ENCODE measurements around the gene DNAJA2.
"Not testable (repeated sequence)": the region's sequence is repeated elsewhere in the genome, so short reads cannot be mapped to it uniquely, and the experiment has no call there.

Gene DNAJA2

DNA sequence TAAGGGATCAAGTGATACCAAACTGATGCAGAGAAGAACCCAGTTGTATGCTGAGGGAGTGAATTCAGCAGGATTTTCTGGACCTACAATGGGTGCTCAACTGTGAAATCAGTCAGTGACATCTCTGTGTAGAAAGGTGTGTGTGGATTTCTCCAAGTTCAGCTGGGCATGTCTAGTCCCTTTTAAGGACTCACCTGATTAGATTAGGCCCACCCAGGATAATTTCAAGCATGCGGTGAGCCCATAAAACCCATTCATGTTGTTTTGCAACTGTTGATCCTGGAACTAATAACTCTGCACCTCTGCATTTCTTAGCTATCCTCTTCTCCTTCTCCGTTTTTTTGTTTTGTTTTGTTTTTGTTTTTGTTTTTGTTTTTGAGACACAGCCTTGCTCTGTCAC, 35.1 kb upstream of the DNAJA2 start:
- TF ChIP-seq, protein P1, sequence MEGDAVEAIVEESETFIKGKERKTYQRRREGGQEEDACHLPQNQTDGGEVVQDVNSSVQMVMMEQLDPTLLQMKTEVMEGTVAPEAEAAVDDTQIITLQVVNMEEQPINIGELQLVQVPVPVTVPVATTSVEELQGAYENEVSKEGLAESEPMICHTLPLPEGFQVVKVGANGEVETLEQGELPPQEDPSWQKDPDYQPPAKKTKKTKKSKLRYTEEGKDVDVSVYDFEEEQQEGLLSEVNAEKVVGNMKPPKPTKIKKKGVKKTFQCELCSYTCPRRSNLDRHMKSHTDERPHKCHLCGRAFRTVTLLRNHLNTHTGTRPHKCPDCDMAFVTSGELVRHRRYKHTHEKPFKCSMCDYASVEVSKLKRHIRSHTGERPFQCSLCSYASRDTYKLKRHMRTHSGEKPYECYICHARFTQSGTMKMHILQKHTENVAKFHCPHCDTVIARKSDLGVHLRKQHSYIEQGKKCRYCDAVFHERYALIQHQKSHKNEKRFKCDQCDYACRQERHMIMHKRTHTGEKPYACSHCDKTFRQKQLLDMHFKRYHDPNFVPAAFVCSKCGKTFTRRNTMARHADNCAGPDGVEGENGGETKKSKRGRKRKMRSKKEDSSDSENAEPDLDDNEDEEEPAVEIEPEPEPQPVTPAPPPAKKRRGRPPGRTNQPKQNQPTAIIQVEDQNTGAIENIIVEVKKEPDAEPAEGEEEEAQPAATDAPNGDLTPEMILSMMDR (IDR thresholded peaks at IDR 0.05; ENCODE audit: low read depth, low read length): no peak

DNA sequence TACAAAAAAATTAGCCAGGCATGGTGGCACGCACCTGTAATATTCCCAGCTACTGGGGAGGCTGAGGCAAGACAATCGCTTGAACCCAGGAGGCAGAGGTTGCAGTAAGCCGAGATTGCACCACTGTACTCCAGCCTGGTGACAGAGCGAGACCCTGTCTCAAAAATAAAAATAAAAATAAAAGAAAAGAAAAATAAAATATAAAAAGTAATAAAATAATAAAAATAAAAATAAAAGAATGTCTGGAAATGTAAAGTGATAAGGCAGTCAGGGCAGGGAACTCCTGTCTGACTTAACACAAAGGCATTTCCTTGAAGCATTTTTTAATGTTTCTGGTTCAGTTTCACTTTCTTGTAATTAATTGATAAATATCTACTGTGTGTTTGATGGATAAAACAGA, 34.7 kb upstream of the DNAJA2 start:
- TF ChIP-seq, protein P1 (IDR thresholded peaks at IDR 0.05; ENCODE audit: low read depth, low read length): no peak
- no peak overlapping the region for H3K4me3 ChIP-seq (ENCODE audit: low read depth, low read length)

More for the DNA sequence above, 35.1 kb upstream of the DNAJA2 start:
- H3K4me3 ChIP-seq (ENCODE audit: low read depth, low read length): no peak overlapping the region

DNA sequence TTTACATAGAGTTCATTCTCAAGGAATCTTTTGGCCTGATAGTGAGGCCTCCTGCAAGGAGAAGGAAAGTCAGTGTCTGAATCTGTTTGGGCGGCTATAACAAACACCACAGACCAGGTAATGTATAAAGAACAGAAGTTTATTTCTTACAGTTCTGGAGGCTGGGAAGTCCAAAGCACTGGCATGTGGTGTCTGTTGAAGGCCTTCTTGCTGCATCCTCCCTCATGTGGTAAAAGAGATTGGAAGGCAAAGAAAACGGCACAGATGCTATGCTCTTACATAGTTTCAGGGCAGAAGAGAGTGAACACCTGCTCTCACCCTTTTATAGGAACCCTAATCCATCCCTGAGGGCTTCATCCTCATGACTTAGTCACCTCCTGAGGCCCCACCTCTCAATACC, 31.2 kb upstream of the DNAJA2 start:
- H3K4me3 ChIP-seq (ENCODE audit: low read depth, low read length): no peak overlapping the region
- TF ChIP-seq, protein P1 (IDR thresholded peaks at IDR 0.05; ENCODE audit: low read depth, low read length): no peak

DNA sequence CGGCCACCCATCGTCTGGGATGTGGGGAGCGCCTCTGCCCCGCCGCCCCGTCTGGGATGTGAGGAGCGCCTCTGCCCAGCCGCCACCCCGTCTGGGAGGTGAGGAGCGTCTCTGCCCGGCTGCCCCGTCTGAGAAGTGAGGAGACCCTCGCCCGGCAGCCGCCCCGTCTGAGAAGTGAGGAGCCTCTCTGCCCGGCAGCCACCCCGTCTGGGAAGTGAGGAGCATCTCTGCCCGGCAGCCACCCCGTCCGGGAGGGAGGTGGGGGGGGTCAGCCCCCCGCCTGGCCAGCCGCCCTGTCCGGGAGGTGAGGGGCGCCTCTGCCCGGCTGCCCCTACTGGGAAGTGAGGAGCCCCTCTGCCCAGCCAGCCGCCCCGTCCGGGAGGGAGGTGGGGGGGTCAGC, 26.6 kb upstream of the DNAJA2 start:
- H3K4me3 ChIP-seq (ENCODE audit: low read depth, low read length): not testable (repeated sequence)

DNA sequence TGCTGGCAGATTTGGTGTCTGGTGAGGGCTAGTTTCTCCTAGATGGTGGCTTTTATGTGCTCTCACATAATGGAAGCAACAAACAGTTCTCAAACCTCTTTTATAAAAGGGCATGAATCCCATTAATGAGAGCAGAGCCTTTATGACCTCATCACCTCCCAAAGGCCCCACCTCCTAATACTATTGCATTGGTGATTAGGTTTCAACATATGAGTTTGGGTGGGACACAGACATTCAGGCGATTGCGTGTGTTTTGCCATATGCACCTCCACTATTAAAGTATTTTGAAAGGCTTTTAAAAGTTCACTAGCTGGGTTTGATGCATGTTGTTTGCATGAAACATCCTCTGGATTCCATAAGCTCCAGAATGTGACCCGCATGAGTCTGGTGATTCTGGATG, 24.4 kb upstream of the DNAJA2 start:
- TF ChIP-seq, protein P1 (IDR thresholded peaks at IDR 0.05; ENCODE audit: low read depth, low read length): no peak
- no peak overlapping the region for H3K4me3 ChIP-seq (ENCODE audit: low read depth, low read length)

DNA sequence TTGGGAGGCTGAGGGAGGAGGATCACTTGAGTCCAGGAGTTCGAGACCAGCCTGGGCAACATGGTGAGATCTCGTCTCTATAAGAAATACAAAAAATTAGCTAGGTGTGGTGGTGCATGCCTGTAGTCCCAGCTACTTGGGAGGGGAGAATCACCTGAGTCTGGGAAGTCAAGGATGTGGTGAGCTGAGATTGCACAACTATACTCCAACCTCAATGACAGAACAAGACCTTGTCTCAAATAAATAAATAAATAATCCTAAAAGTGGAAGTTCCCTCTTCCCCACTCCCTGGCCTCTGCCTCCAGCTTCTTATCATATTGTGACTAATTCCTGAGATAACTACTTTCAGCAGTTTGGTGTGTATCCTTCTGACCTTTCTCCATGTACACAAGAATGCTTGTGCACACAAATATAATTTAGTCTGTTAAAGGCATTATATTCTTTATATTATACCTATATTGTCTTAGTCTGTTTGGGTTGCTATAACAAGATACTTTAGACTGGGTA, 23.5 kb upstream of the DNAJA2 start:
- TF ChIP-seq, protein P1 (IDR thresholded peaks at IDR 0.05; ENCODE audit: low read depth, low read length): no peak
- H3K4me3 ChIP-seq (ENCODE audit: low read depth, low read length): no peak overlapping the region

DNA sequence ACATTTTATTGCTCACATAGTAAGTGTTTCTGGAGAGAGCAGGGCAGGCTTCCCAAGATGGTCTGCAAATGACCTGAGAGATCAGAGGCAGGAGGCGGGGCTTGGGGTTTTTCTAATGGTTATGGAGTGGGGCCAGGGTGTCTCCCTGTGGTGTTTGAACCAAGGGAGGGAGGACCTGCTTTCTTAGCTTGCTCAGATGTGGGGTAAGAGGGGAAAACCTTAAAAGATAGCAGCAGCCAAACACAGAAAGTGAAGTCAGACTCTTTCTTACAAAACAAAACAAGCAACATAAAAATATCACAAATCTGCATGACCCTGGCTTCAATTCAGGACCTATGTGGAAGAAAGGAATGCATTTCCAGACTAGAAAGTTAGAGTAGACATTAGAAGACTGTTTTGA, 22.9 kb upstream of the DNAJA2 start:
- no peak overlapping the region for H3K4me3 ChIP-seq (ENCODE audit: low read depth, low read length)
- TF ChIP-seq, protein P1 (IDR thresholded peaks at IDR 0.05; ENCODE audit: low read depth, low read length): no peak
